HEK293 (cell line): Measurements from ENCODE around the gene RARS1.
A peak's percentile ranks its signal among the peaks of the same experiment; 100 is the strongest.

ENCODE experiments used
- ATF2 ChIP-seq: fragments of 450-650 bp; formaldehyde crosslinking; IDR thresholded peaks from 2 replicates; pipeline ENCODE4 v1.5.1; 2016; ENCODE audit warnings: missing biosample characterization, missing genetic modification characterization, low read depth
- FEZF1 ChIP-seq: fragments of 450-650 bp; formaldehyde crosslinking; IDR thresholded peaks from 2 replicates; pipeline ENCODE4 v1.5.1; 2016; ENCODE audit warnings: missing biosample characterization, missing genetic modification characterization
- GLIS1 ChIP-seq: fragments of 450-650 bp; formaldehyde crosslinking; IDR thresholded peaks from 2 replicates; pipeline ENCODE4 v1.5.1; 2016; ENCODE audit warnings: missing biosample characterization, missing genetic modification characterization
- KLF1 ChIP-seq: fragments of 450-650 bp; formaldehyde crosslinking; IDR thresholded peaks from 2 replicates; pipeline ENCODE4 v1.5.1; 2016; ENCODE audit warnings: missing biosample characterization, missing genetic modification characterization
- KLF7 ChIP-seq: fragments of 450-650 bp; formaldehyde crosslinking; IDR thresholded peaks from 2 replicates; pipeline ENCODE4 v1.5.1; 2016; ENCODE audit warnings: missing biosample characterization, missing genetic modification characterization, borderline replicate concordance
- PATZ1 ChIP-seq: fragments of 450-650 bp; formaldehyde crosslinking; IDR thresholded peaks from 2 replicates; pipeline ENCODE4 v1.5.1; 2016; ENCODE audit warnings: missing biosample characterization, missing genetic modification characterization
- SALL2 ChIP-seq: fragments of 450-650 bp; formaldehyde crosslinking; IDR thresholded peaks from 2 replicates; pipeline ENCODE4 v1.5.0; 2017; ENCODE audit warnings: missing biosample characterization, mild to moderate bottlenecking, missing genetic modification characterization, borderline replicate concordance
- ZBTB7A ChIP-seq: fragments of 450-650 bp; formaldehyde crosslinking; IDR thresholded peaks from 2 replicates; pipeline ENCODE4 v1.5.1; 2016; ENCODE audit warnings: low read depth, missing biosample characterization, missing genetic modification characterization
- ZEB2 ChIP-seq: fragments of 450-650 bp; formaldehyde crosslinking; IDR thresholded peaks from 2 replicates; pipeline ENCODE4 v1.5.1; 2016; ENCODE audit warnings: missing biosample characterization, missing genetic modification characterization
- ZNF140 ChIP-seq: fragments of 450-650 bp; formaldehyde crosslinking; IDR thresholded peaks from 2 replicates; pipeline ENCODE4 v1.5.1; 2016; ENCODE audit warnings: missing biosample characterization, missing genetic modification characterization
- ZNF148 ChIP-seq: fragments of 450-650 bp; formaldehyde crosslinking; IDR thresholded peaks from 2 replicates; pipeline ENCODE4 v1.5.0; 2017; ENCODE audit warnings: missing biosample characterization, missing genetic modification characterization, borderline replicate concordance
- ZNF2 ChIP-seq: fragments of 450-650 bp; formaldehyde crosslinking; IDR thresholded peaks from 2 replicates; pipeline ENCODE4 v1.5.1; 2016; ENCODE audit warnings: missing biosample characterization, missing genetic modification characterization
- ZNF202 ChIP-seq: fragments of 450-650 bp; formaldehyde crosslinking; IDR thresholded peaks from 2 replicates; pipeline ENCODE4 v1.5.1; 2016; ENCODE audit warnings: missing biosample characterization, missing genetic modification characterization, borderline replicate concordance
- ZNF274 ChIP-seq, 2 experiments: fragments of 200-500 bp in 1 of 2; fragments of 450-650 bp in 1 of 2; sonication (Bioruptor generic) in 1 of 2; formaldehyde crosslinking in 1 of 2; IDR thresholded peaks; 2 replicates each; pipeline versions ENCODE4 v1.5.1 to v1.6.1; 2014 to 2016; ENCODE audit warnings: borderline replicate concordance in 1 of 2, inconsistent platforms in 1 of 2, low read length in 1 of 2, missing biosample characterization in 1 of 2, missing genetic modification characterization in 1 of 2
- ZNF366 ChIP-seq: fragments of 450-650 bp; formaldehyde crosslinking; conservative IDR thresholded peaks from 2 replicates; pipeline ENCODE4 v1.5.1; 2016; ENCODE audit warnings: missing biosample characterization, missing genetic modification characterization
- ZNF473 ChIP-seq: fragments of 450-650 bp; formaldehyde crosslinking; IDR thresholded peaks from 2 replicates; pipeline ENCODE4 v1.5.1; 2017; ENCODE audit warnings: missing biosample characterization, missing genetic modification characterization
- ZNF518A ChIP-seq: fragments of 450-650 bp; formaldehyde crosslinking; conservative IDR thresholded peaks from 2 replicates; pipeline ENCODE4 v1.5.1; 2016; ENCODE audit warnings: low read depth, missing biosample characterization, missing genetic modification characterization
- ZNF521 ChIP-seq: fragments of 450-650 bp; formaldehyde crosslinking; IDR thresholded peaks from 2 replicates; pipeline ENCODE4 v1.5.1; 2017; ENCODE audit warnings: missing biosample characterization, mild to moderate bottlenecking, missing genetic modification characterization
- ZNF610 ChIP-seq: fragments of 450-650 bp; formaldehyde crosslinking; IDR thresholded peaks from 2 replicates; pipeline ENCODE4 v1.5.1; 2016; ENCODE audit warnings: missing biosample characterization, missing genetic modification characterization, borderline replicate concordance
- ZNF670 ChIP-seq: fragments of 450-650 bp; formaldehyde crosslinking; IDR thresholded peaks from 2 replicates; pipeline ENCODE4 v1.5.1; 2016; ENCODE audit warnings: missing biosample characterization, missing genetic modification characterization, low read depth
- ZNF692 ChIP-seq: fragments of 450-650 bp; formaldehyde crosslinking; IDR thresholded peaks from 2 replicates; pipeline ENCODE4 v1.5.1; 2016; ENCODE audit warnings: missing biosample characterization, missing genetic modification characterization
- ZNF747 ChIP-seq: fragments of 450-650 bp; formaldehyde crosslinking; IDR thresholded peaks from 2 replicates; pipeline ENCODE4 v1.5.1; 2016; ENCODE audit warnings: missing biosample characterization, missing genetic modification characterization
- ZNF791 ChIP-seq: fragments of 450-650 bp; formaldehyde crosslinking; IDR thresholded peaks from 2 replicates; pipeline ENCODE4 v1.5.1; 2016; ENCODE audit warnings: missing biosample characterization, missing genetic modification characterization
- ZSCAN4 ChIP-seq: fragments of 450-650 bp; formaldehyde crosslinking; IDR thresholded peaks from 2 replicates; pipeline ENCODE4 v1.5.1; 2017; ENCODE audit warnings: missing biosample characterization, missing genetic modification characterization

RARS1 gene

GRCh38 chr5:168486136-168486879 lies at the start of gene RARS1 (continued):
- TF ChIP-seq ZSCAN4 (tag by site-specific recombination) (no peak), ZNF791 (tag by site-specific recombination) (no peak), SALL2 (tag by site-specific recombination) (no peak), ZNF747 (tag by site-specific recombination) (no peak), FEZF1 (no peak), ZNF140 (tag by site-specific recombination) (no peak), ZNF274 (IDR thresholded peaks at IDR 0.05; ENCODE audit: low read length) (no peak), ZNF274 (tag by site-specific recombination; IDR thresholded peaks at IDR 0.05; ENCODE audit: borderline replicate concordance) (no peak), ZNF692 (tag by site-specific recombination) (peak; percentile 59), GLIS1 (tag by site-specific recombination) (no peak), ATF2 (tag by site-specific recombination) (no peak), ZNF2 (tag by site-specific recombination) (peak; percentile 72), ZBTB7A (tag by site-specific recombination) (no peak; the same call in 1 of the 2 replicates), ZNF610 (tag by site-specific recombination) (0 out of 2 replicates have a peak, but pooled peaks have one; percentile 56), ZNF518A (tag by site-specific recombination) (peak; percentile 99), ZNF202 (tag by site-specific recombination) (no peak), ZNF148 (tag by site-specific recombination) (no peak), KLF7 (tag by site-specific recombination) (no peak), ZNF473 (tag by site-specific recombination) (no peak), PATZ1 (tag by site-specific recombination) (peak; percentile 46), ZNF670 (tag by site-specific recombination) (no peak), ZNF366 (tag by site-specific recombination) (peak; percentile 69), ZNF521 (tag by site-specific recombination) (no peak), ZEB2 (tag by site-specific recombination) (peak; percentile 40; the same call in 1 of the 2 replicates), KLF1 (tag by site-specific recombination) (no peak)
